Endothelial cell of umbilical vein (primary cell): ENCODE data around the gene DDA1. TPM values are rescaled to one million over a fixed set of nuclear protein-coding genes. Genes with fewer than 3 reads are reported as not detected.

Experiments
- BruUV-seq: library from RNA; stranded (reverse); fragments of 400-500 nt; replicated peaks from 2 replicates; lab custom pipeline; 2021; lab: Mats Ljungman, UMichigan
- CTCF ChIA-PET: fragments of 300-600, 350-600 bp; sonication (Branson Sonifier 250); formaldehyde crosslinking; loops from one replicate; lab custom pipeline; 2021; ENCODE audit warnings: antibody characterized with exemption, inconsistent platforms; lab: Charles Lee
- POLR2A ChIA-PET: fragments of 300-600, 350-600 bp; sonication (Branson Sonifier 250); formaldehyde crosslinking; loops from one replicate; lab custom pipeline; 2021; ENCODE audit warnings: antibody characterized with exemption, inconsistent platforms; lab: Charles Lee
- DNase-seq: peaks from one replicate; pipeline ENCODE4 v3.0.0-alpha.2; 2011; ENCODE audit warnings: low read depth, low spot score
- FAIRE-seq: peaks from 2 replicates; lab custom pipeline; 2011; peaks lifted over from hg19 to GRCh38; lab: Jason Lieb, UNC
- H2AFZ ChIP-seq: 2 replicates; pipeline ENCODE4 v1.6.0; 2012; ENCODE audit warnings: low read depth, low read length, control low read depth, inconsistent platforms
- H3K27ac ChIP-seq: 2 replicates; pipeline ENCODE4 v1.5.1; 2011; ENCODE audit warnings: low read depth, mild to moderate bottlenecking, control low read depth, low read length, moderate library complexity; ENCODE audit not compliant: insufficient read depth
- H3K27me3 ChIP-seq, 2 experiments: 2 replicates each; pipeline versions ENCODE4 v1.6.0 to v1.6.1; 2011; ENCODE audit warnings: low read length in 2 of 2, mixed read lengths in 1 of 2; ENCODE audit not compliant: control insufficient read depth in 2 of 2, insufficient read depth in 2 of 2
- H3K36me3 ChIP-seq, 2 experiments: 2 replicates in 1 of 2; 3 replicates in 1 of 2; pipeline ENCODE4 v1.5.1; 2011; ENCODE audit warnings: low read length in 2 of 2, mild to moderate bottlenecking in 1 of 2, moderate library complexity in 1 of 2; ENCODE audit not compliant: control insufficient read depth in 2 of 2, insufficient read depth in 2 of 2; ENCODE audit errors: extremely low read depth in 1 of 2
- H3K4me1 ChIP-seq: 3 replicates; pipeline ENCODE4 v1.5.1; 2011; ENCODE audit warnings: mild to moderate bottlenecking, low read length; ENCODE audit not compliant: control insufficient read depth, insufficient read depth; ENCODE audit errors: extremely low read depth
- H3K4me2 ChIP-seq: 2 replicates; pipeline ENCODE4 v1.6.1; 2011; ENCODE audit warnings: low read length, control low read depth, mixed read lengths; ENCODE audit not compliant: insufficient read depth
- H3K4me3 ChIP-seq, 3 experiments: fragments of 200-600 bp in 1 of 3; sonication (generic), shearing (Covaris generic) in 1 of 3; replicated peaks in 1 of 3; 2 replicates each; pipeline ENCODE4 v1.5.1; 2011 to 2016; ENCODE audit warnings: control low read depth in 3 of 3, low read length in 3 of 3, mild to moderate bottlenecking in 2 of 3, inconsistent platforms in 1 of 3, low read depth in 1 of 3, moderate library complexity in 1 of 3; ENCODE audit not compliant: insufficient read depth in 1 of 3
- H3K79me2 ChIP-seq: 2 replicates; pipeline ENCODE4 v1.6.0; 2012; ENCODE audit warnings: low read length, inconsistent platforms; ENCODE audit not compliant: control insufficient read depth, insufficient read depth
- H3K9ac ChIP-seq: replicated peaks from 2 replicates; pipeline ENCODE3; 2011; ENCODE audit warnings: low read length, control low read depth; ENCODE audit not compliant: insufficient read depth; ENCODE audit errors: extremely low read depth
- H3K9me1 ChIP-seq: replicated peaks from 3 replicates; pipeline ENCODE4 v1.6.0; 2011; ENCODE audit warnings: mild to moderate bottlenecking, low read length; ENCODE audit not compliant: control insufficient read depth, insufficient read depth; ENCODE audit errors: extremely low read depth
- H3K9me3 ChIP-seq: replicated peaks from 2 replicates; pipeline ENCODE4 v1.5.1; 2012; ENCODE audit warnings: low read length, inconsistent platforms; ENCODE audit not compliant: control insufficient read depth, insufficient read depth
- H4K20me1 ChIP-seq: replicated peaks from 2 replicates; pipeline ENCODE3; 2011; ENCODE audit warnings: mild to moderate bottlenecking, low read length; ENCODE audit not compliant: control insufficient read depth, insufficient read depth; ENCODE audit errors: extremely low read depth
- EZH2 ChIP-seq: IDR thresholded peaks from 2 replicates; pipeline ENCODE4 v1.6.1; 2012; ENCODE audit warnings: borderline replicate concordance, low read depth, mild to moderate bottlenecking, moderate library complexity, low read length, inconsistent platforms; ENCODE audit not compliant: severe bottlenecking
- FOS ChIP-seq: IDR thresholded peaks from 2 replicates; pipeline ENCODE4 v1.6.1; 2011; ENCODE audit warnings: mild to moderate bottlenecking, low read length, moderate library complexity, borderline replicate concordance; ENCODE audit not compliant: insufficient read depth
- JUN ChIP-seq: IDR thresholded peaks from 2 replicates; pipeline ENCODE4 v1.6.1; 2011; ENCODE audit warnings: borderline replicate concordance, low read depth; ENCODE audit not compliant: insufficient read length, insufficient read depth
- MYC ChIP-seq: IDR thresholded peaks from one replicate; pipeline ENCODE4 v1.6.1; 2011; ENCODE audit warnings: mild to moderate bottlenecking, low read depth, low read length
- POLR2A ChIP-seq: IDR thresholded peaks from 2 replicates; pipeline ENCODE4 v1.6.1; 2012; ENCODE audit warnings: low read depth, mild to moderate bottlenecking, control low read depth, low read length
- POLR2AphosphoS5 ChIP-seq: IDR thresholded peaks from 2 replicates; pipeline ENCODE4 v1.6.1; 2012; ENCODE audit warnings: low read depth, mild to moderate bottlenecking, control low read depth, low read length, moderate library complexity; ENCODE audit not compliant: insufficient read depth
- dilution Hi-C: fragments of 300-500 bp; cut with MboI; formaldehyde crosslinking; loops from one replicate; pipeline ENCODE4 v1.15.0; 2019; ENCODE audit warnings: low sequenced_read_pairs; ENCODE audit not compliant: extremely low pct_ligation_motif_present
- intact Hi-C: fragments of 100-400 bp; cut with micrococcal nuclease; formaldehyde crosslinking; loops from one replicate; pipeline ENCODE4 v1.10.0; 2022
- polyA plus RNA-seq, 4 experiments: library from polyadenylated mRNA; depleted of rRNA in 3 of 4; stranded (reverse) in 3 of 4; unstranded in 1 of 4; fragments of >200 nt; gene quantifications; 2 replicates each; pipeline versions ENCODE4 v1.2.1 to v1.2.3, GENCODE V29; 2011 to 2012; ENCODE audit warnings: missing spikeins in 1 of 4
- total RNA-seq: library from RNA; stranded (reverse); gene quantifications from 2 replicates; pipeline ENCODE4 v1.2.3, GENCODE V29; 2021
- TF ChIP-seq, protein P1 (sequence below), 2 donors: IDR thresholded peaks; 1 replicate in 1 of 2; 2 replicates in 1 of 2; pipeline ENCODE4 v1.5.1; 2011; ENCODE audit warnings: low read length in 2 of 2, mild to moderate bottlenecking in 2 of 2, moderate library complexity in 2 of 2, control low read depth in 1 of 2, inconsistent platforms in 1 of 2, low read depth in 1 of 2; ENCODE audit not compliant: insufficient read depth in 1 of 2; ENCODE audit errors: extremely low read depth in 1 of 2
- TF ChIP-seq, protein P2 (sequence below): IDR thresholded peaks from 2 replicates; pipeline ENCODE4 v1.6.1; 2011; ENCODE audit not compliant: insufficient read depth, insufficient read length

DDA1 gene
- total and polyA plus RNA-seq, 2 donors (not counting 3 experiments of a cell fraction or from before 2014, with no cell fraction given): 52.9 to 64.7 TPM

DNA sequence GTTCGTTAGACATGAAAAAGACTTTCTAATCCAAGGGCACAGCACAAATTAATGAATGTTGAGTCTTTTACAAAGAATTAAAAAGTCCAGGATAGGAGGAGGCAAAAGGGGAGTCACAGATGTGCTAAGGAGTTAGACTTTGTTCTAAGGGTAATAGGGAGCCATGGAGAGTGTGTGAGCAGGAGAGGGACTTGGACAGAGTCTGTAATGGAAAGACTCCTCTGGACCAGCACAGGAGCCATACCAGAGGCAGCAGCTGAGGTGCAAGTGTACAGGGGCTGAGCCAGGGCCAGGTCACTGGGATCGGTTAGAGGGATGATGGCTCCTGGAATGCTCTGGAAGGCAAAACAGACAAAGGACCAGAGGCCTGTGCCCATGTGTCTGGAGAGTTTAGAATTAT is 38.5 kb downstream of the DDA1 start:
- ChIA-PET POLR2A (no interaction called here), CTCF (interaction anchor here (0.7 to 7.0 kb wide), 9 partner anchors 28 to 118 kb away, joined by 3 to 180 read pairs (median 3); partner anchors contain the start of genes BST2 and PLVAP)
- H4K20me1 ChIP-seq: no peaks in the 10 kb centered on the region
- H3K27me3 ChIP-seq: no peaks in the 10 kb centered on the region
- peak overlapping the region; percentile 53 for H3K27ac ChIP-seq
- no peak overlapping the region for H2AFZ ChIP-seq
- peaks cover 32% of the 10 kb centered on the region for H3K4me1 ChIP-seq
- no peaks in the 10 kb centered on the region for H3K79me2 ChIP-seq
- intact Hi-C loops: loop anchor here (2.0 kb wide), 1 partner anchor 55 kb away; no protein-coding TSS in a partner anchor
- no peak for DNase-seq
- FAIRE-seq: no peak
- BruUV-seq: no TSS peak
- H3K9me3 ChIP-seq: no peaks in the 10 kb centered on the region
- H3K4me2 ChIP-seq: no peak overlapping the region
- H3K9me1 ChIP-seq: no peaks in the 10 kb centered on the region
- H3K4me3 ChIP-seq: no peak overlapping the region
- peak overlapping the region; percentile 6 for H3K9ac ChIP-seq
- TF ChIP-seq, protein P1, sequence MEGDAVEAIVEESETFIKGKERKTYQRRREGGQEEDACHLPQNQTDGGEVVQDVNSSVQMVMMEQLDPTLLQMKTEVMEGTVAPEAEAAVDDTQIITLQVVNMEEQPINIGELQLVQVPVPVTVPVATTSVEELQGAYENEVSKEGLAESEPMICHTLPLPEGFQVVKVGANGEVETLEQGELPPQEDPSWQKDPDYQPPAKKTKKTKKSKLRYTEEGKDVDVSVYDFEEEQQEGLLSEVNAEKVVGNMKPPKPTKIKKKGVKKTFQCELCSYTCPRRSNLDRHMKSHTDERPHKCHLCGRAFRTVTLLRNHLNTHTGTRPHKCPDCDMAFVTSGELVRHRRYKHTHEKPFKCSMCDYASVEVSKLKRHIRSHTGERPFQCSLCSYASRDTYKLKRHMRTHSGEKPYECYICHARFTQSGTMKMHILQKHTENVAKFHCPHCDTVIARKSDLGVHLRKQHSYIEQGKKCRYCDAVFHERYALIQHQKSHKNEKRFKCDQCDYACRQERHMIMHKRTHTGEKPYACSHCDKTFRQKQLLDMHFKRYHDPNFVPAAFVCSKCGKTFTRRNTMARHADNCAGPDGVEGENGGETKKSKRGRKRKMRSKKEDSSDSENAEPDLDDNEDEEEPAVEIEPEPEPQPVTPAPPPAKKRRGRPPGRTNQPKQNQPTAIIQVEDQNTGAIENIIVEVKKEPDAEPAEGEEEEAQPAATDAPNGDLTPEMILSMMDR (IDR thresholded peaks at IDR 0.05; ENCODE audit: extremely low read depth in 1 of 2, insufficient read depth in 1 of 2, low read depth in 1 of 2, low read length in 2 of 2): no peak
- TF ChIP-seq FOS (no peak), JUN (no peak), EZH2 (no peak), POLR2AphosphoS5 (no peak), MYC (no peak), POLR2A (no peak)
- TF ChIP-seq, protein P2, sequence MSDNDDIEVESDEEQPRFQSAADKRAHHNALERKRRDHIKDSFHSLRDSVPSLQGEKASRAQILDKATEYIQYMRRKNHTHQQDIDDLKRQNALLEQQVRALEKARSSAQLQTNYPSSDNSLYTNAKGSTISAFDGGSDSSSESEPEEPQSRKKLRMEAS: no peak
- H3K36me3 ChIP-seq: no peaks in the 10 kb centered on the region
- dilution Hi-C loops: no loop called here
